IMR-90 (cell line): Measurements from ENCODE around the gene ADPRHL1. TPM values are rescaled to one million over a fixed set of nuclear protein-coding genes. Genes with fewer than 3 reads are reported as not detected.

Experiments used
- ATAC-seq: fragments of 200-7000 bp; cut with Tn5 transposase; 2 replicates; pipeline ENCODE4 v1.9.1; 2020; ENCODE audit warnings: low read depth, mild to moderate bottlenecking, moderate library complexity
- BruUV-seq: library from RNA; stranded (reverse); fragments of 400-500 nt; replicated peaks from 2 replicates; lab custom pipeline; 2021; lab: Mats Ljungman, UMichigan
- CTCF ChIA-PET: fragments of 300-600 bp; formaldehyde crosslinking; extraction: SDS; loops from one replicate; lab custom pipeline; 2021; ENCODE audit warnings: antibody characterized with exemption; lab: Yijun Ruan, JAX
- POLR2A ChIA-PET: fragments of 300-600 bp; sonication (Branson Sonifier 250); formaldehyde crosslinking; loops from one replicate; lab custom pipeline; 2022; ENCODE audit warnings: antibody characterized with exemption; ENCODE audit not compliant: unreplicated experiment; lab: Charles Lee
- DNase-seq: peaks from one replicate; pipeline ENCODE4 v3.0.0; 2013
- H2AFZ ChIP-seq: replicated peaks from 2 replicates; pipeline ENCODE3; 2013; ENCODE audit warnings: low read length, mild to moderate bottlenecking; ENCODE audit not compliant: poor library complexity
- H2AK5ac ChIP-seq: 2 replicates; pipeline ENCODE4 v1.6.1; 2013; ENCODE audit warnings: low read depth, low read length, inconsistent platforms
- H2AK9ac ChIP-seq: replicated peaks from 2 replicates; pipeline ENCODE3; 2013; ENCODE audit warnings: mild to moderate bottlenecking, low read depth, low read length, moderate library complexity; ENCODE audit not compliant: poor library complexity
- H2BK120ac ChIP-seq: 2 replicates; pipeline ENCODE4 v1.6.1; 2013; ENCODE audit warnings: low read depth, low read length, inconsistent platforms
- H2BK15ac ChIP-seq: 3 replicates; pipeline ENCODE4 v1.6.1; 2013; ENCODE audit warnings: low read depth, low read length, inconsistent platforms
- H2BK20ac ChIP-seq: 2 replicates; pipeline ENCODE4 v1.6.1; 2013; ENCODE audit warnings: low read depth, mild to moderate bottlenecking, inconsistent platforms, low read length, moderate library complexity
- H2BK5ac ChIP-seq: 2 replicates; pipeline ENCODE4 v1.6.1; 2013; ENCODE audit warnings: mild to moderate bottlenecking, low read depth, low read length, inconsistent platforms; ENCODE audit not compliant: poor library complexity, severe bottlenecking
- H3K14ac ChIP-seq: replicated peaks from 2 replicates; pipeline ENCODE4 v1.6.1; 2013; ENCODE audit warnings: low read depth, low read length, inconsistent platforms
- H3K18ac ChIP-seq: 2 replicates; pipeline ENCODE4 v1.6.1; 2013; ENCODE audit warnings: low read depth, low read length, control low read depth
- H3K23ac ChIP-seq: 2 replicates; pipeline ENCODE4 v1.6.1; 2013; ENCODE audit warnings: low read depth, low read length, inconsistent platforms
- H3K27ac ChIP-seq: 2 replicates; pipeline ENCODE4 v1.5.1; 2013; ENCODE audit warnings: mild to moderate bottlenecking, control low read depth, low read length; ENCODE audit not compliant: insufficient read depth
- H3K27me3 ChIP-seq: 2 replicates; pipeline ENCODE4 v1.6.1; 2013; ENCODE audit warnings: low read length; ENCODE audit not compliant: control insufficient read depth, insufficient read depth
- H3K36me3 ChIP-seq: 2 replicates; pipeline ENCODE4 v1.6.1; 2013; ENCODE audit warnings: low read length, mixed read lengths; ENCODE audit not compliant: control insufficient read depth, insufficient read depth
- H3K4ac ChIP-seq: 2 replicates; pipeline ENCODE4 v1.6.1; 2013; ENCODE audit warnings: low read depth, low read length, inconsistent platforms
- H3K4me1 ChIP-seq: 2 replicates; pipeline ENCODE4 v1.6.1; 2013; ENCODE audit warnings: low read length, mixed read lengths; ENCODE audit not compliant: control insufficient read depth, insufficient read depth
- H3K4me2 ChIP-seq: 2 replicates; pipeline ENCODE4 v1.6.1; 2013; ENCODE audit warnings: low read depth, mild to moderate bottlenecking, control low read depth, low read length, moderate library complexity
- H3K4me3 ChIP-seq: 2 replicates; pipeline ENCODE4 v1.5.1; 2013; ENCODE audit warnings: low read depth, mild to moderate bottlenecking, control low read depth, low read length, moderate library complexity; ENCODE audit not compliant: insufficient read depth
- H3K56ac ChIP-seq: 2 replicates; pipeline ENCODE4 v1.6.1; 2013; ENCODE audit warnings: low read length, inconsistent platforms; ENCODE audit not compliant: insufficient read depth; ENCODE audit errors: extremely low read depth
- H3K79me1 ChIP-seq, 2 experiments: 2 replicates each; pipeline ENCODE4 v1.6.1; 2013; ENCODE audit warnings: low read length in 2 of 2, inconsistent platforms in 1 of 2, low read depth in 1 of 2
- H3K9ac ChIP-seq: 2 replicates; pipeline ENCODE4 v1.6.1; 2013; ENCODE audit warnings: low read depth, low read length, control low read depth
- H3K9me1 ChIP-seq: 2 replicates; pipeline ENCODE4 v1.6.1; 2013; ENCODE audit warnings: low read length, inconsistent platforms; ENCODE audit not compliant: insufficient read depth
- H3K9me3 ChIP-seq: 2 replicates; pipeline ENCODE4 v1.6.1; 2013; ENCODE audit warnings: low read length; ENCODE audit not compliant: control insufficient read depth, insufficient read depth
- H4K20me1 ChIP-seq: 2 replicates; pipeline ENCODE4 v1.6.1; 2013; ENCODE audit warnings: low read length, inconsistent platforms; ENCODE audit not compliant: insufficient read depth
- H4K5ac ChIP-seq: 2 replicates; pipeline ENCODE4 v1.6.1; 2013; ENCODE audit warnings: mild to moderate bottlenecking, low read depth, low read length, control low read depth
- H4K8ac ChIP-seq, 2 experiments: 2 replicates each; pipeline ENCODE4 v1.6.1; 2013; ENCODE audit warnings: low read depth in 2 of 2, low read length in 2 of 2, control low read depth in 1 of 2, inconsistent platforms in 1 of 2
- H4K91ac ChIP-seq: 2 replicates; pipeline ENCODE4 v1.6.1; 2013; ENCODE audit warnings: low read depth, low read length, inconsistent platforms; ENCODE audit not compliant: insufficient read depth
- CEBPB ChIP-seq: IDR thresholded peaks from 2 replicates; pipeline ENCODE4 v1.6.1; 2012; ENCODE audit warnings: low read depth, low read length, improper control_type of control experiment
- CHD1 ChIP-seq: IDR thresholded peaks from 2 replicates; pipeline ENCODE4 v1.6.1; 2012; ENCODE audit warnings: low read depth, low read length, improper control_type of control experiment
- CTCF ChIP-seq: conservative IDR thresholded peaks from 2 replicates; pipeline ENCODE4 v1.5.1; 2012; ENCODE audit warnings: mild to moderate bottlenecking, low read depth, low read length, improper control_type of control experiment
- ELK1 ChIP-seq: fragments of 150-350 bp; IDR thresholded peaks from 2 replicates; pipeline ENCODE4 v1.6.1; 2016; ENCODE audit warnings: low read depth, mild to moderate bottlenecking, low read length, moderate library complexity, borderline replicate concordance
- MAFK ChIP-seq: IDR thresholded peaks from 2 replicates; pipeline ENCODE4 v1.6.1; 2012; ENCODE audit warnings: low read depth, low read length, improper control_type of control experiment
- NFE2L2 ChIP-seq: fragments of 150-350 bp; IDR thresholded peaks from 2 replicates; pipeline ENCODE4 v1.6.1; 2016; ENCODE audit warnings: low read depth, mild to moderate bottlenecking, low read length
- POLR2A ChIP-seq: IDR thresholded peaks from 2 replicates; pipeline ENCODE4 v1.6.1; 2012; ENCODE audit warnings: mild to moderate bottlenecking, low read depth, low read length
- RCOR1 ChIP-seq: IDR thresholded peaks from 2 replicates; pipeline ENCODE4 v1.6.1; 2012; ENCODE audit warnings: mild to moderate bottlenecking, low read length, improper control_type of control experiment; ENCODE audit not compliant: insufficient replicate concordance
- RFX5 ChIP-seq: IDR thresholded peaks from 2 replicates; pipeline ENCODE4 v1.8.0; 2012; ENCODE audit warnings: low read depth, mild to moderate bottlenecking, low read length, moderate library complexity
- USF2 ChIP-seq: fragments of 150-350 bp; IDR thresholded peaks from 2 replicates; pipeline ENCODE4 v1.6.1; 2017; ENCODE audit warnings: mild to moderate bottlenecking, antibody characterized with exemption, low read length, low read depth
- WGBS, 2 experiments: methylation state at CpG; one replicate each; pipeline versions ENCODE4 v1.1.5 to v1.1.7; 2013; ENCODE audit warnings: missing lambda C conversion rate in 2 of 2; ENCODE audit not compliant: insufficient read length in 1 of 2; ENCODE audit errors: extremely low coverage in 2 of 2; 5-methylcytosine and 5-hydroxymethylcytosine counted together
- dilution Hi-C: fragments of 300-500 bp; cut with HindIII; formaldehyde crosslinking; loops from one replicate; pipeline ENCODE4 v1.14.3; 2018; ENCODE audit warnings: low sequenced_read_pairs; ENCODE audit not compliant: unreplicated experiment
- in situ Hi-C: fragments of 300-500 bp; cut with MboI; formaldehyde crosslinking; loops from 3 replicates; pipeline ENCODE4 v1.14.3; 2019; ENCODE audit warnings: low sequenced_read_pairs, inconsistent platforms, mixed read lengths
- intact Hi-C: fragments of 100-400 bp; cut with micrococcal nuclease; formaldehyde crosslinking; loops from 2 replicates; pipeline ENCODE4 v1.10.0; 2022
- polyA plus RNA-seq, 3 experiments: library from polyadenylated mRNA; depleted of rRNA; stranded (reverse); fragments of >200 nt; gene quantifications; 2 replicates each; pipeline ENCODE4 v1.2.3, GENCODE V29; 2012; ENCODE audit warnings: low replicate concordance in 1 of 3
- total RNA-seq: library from RNA; depleted of rRNA; stranded (reverse); fragments of >200 nt; gene quantifications from 2 replicates; pipeline ENCODE4 v1.2.3, GENCODE V29; 2012

The ADPRHL1 gene
- total and polyA plus RNA-seq, 2 of the 4 experiments (the other 2 are of a cell fraction), result 0.36 to 0.67 TPM

GRCh38 chr13:113367020-113367560, 86.2 kb downstream of the ADPRHL1 start:
- TF ChIP-seq CHD1 (no peak), NFE2L2 (no peak), RFX5 (no peak), MAFK (no peak), CEBPB (no peak), ELK1 (no peak), USF2 (no peak), POLR2A (no peak), CTCF (no peak), RCOR1 (no peak)
- Histone ChIP-seq H3K9me1 (no peaks in the 10 kb centered on the region), H2BK5ac (no peak overlapping the region), H3K56ac (no peak overlapping the region), H3K4me2 (no peak overlapping the region), H3K14ac (no peak overlapping the region), H3K27me3 (peaks cover 27% of the 10 kb centered on the region), H3K4ac (no peak overlapping the region), H3K9me3 (no peaks in the 10 kb centered on the region), H4K91ac (no peak overlapping the region), H2AFZ (no peak overlapping the region), H3K4me1 (no peaks in the 10 kb centered on the region; the same call in 1 of the 2 replicates), H3K79me1 (no peaks in the 10 kb centered on the region), H3K36me3 (no peaks in the 10 kb centered on the region), H2BK15ac (no peak overlapping the region), H3K4me3 (no peak overlapping the region), H4K20me1 (no peaks in the 10 kb centered on the region), H3K27ac (no peak overlapping the region), H3K18ac (no peak overlapping the region), H2AK5ac (no peak overlapping the region), H3K23ac (no peak overlapping the region), H4K8ac (no peak overlapping the region), H2AK9ac (no peak overlapping the region), H2BK20ac (no peak overlapping the region), H4K5ac (no peak overlapping the region), H3K9ac (no peak overlapping the region), H2BK120ac (no peak overlapping the region)
- POLR2A ChIA-PET, result no interaction called here
- DNase-seq (no peak), ATAC-seq (no peak)
- intact Hi-C loops (no loop called here), dilution Hi-C loops (no loop called here), in situ Hi-C loops (no loop called here)
- BruUV-seq, result no TSS peak
- CTCF ChIA-PET, result no interaction called here
- 96% methylated on average over 7 of the region's 15 CpGs; no CpG with 5 or more reads in 1 of the 2 experiments for WGBS, 2 experiments
